ENCODE results near the gene TNFRSF13B. TPM values are rescaled to one million over a fixed set of nuclear protein-coding genes. Genes with fewer than 3 reads are reported as not detected.

TNFRSF13B gene
- total RNA-seq, 2 donors from 2014 or later, result 0.97 to 1.6 TPM

- WGBS, 2 experiments (ENCODE audit: insufficient coverage in 1 of 2, insufficient read length in 1 of 2), result 86 to 92% methylated on average over 1 to 2 of the region's 2 CpGs
- Histone ChIP-seq H3K36me3 (ENCODE audit: control insufficient read depth, insufficient read depth, low read length) (no peaks in the 10 kb centered on the region), H3K9ac (ENCODE audit: extremely low read depth, low read length, poor library complexity, severe bottlenecking) (no peak overlapping the region), H3K9me3 (ENCODE audit: control insufficient read depth, low read length) (no peaks in the 10 kb centered on the region), H3K4me3 (ENCODE audit: low read length) (no peak overlapping the region), H3K27ac (ENCODE audit: low read depth, low read length) (no peak overlapping the region), H3K4me1 (ENCODE audit: control insufficient read depth, insufficient read depth, low read length) (no peaks in the 10 kb centered on the region), H3K27me3 (ENCODE audit: control insufficient read depth, insufficient read depth, low read length, poor library complexity, severe bottlenecking) (no peaks in the 10 kb centered on the region)
- Mint-ChIP-seq H3K4me1 (peaks cover 3% of the 10 kb centered on the region), H3K9me3 (no peaks in the 10 kb centered on the region), H3K27me3 (ENCODE audit: insufficient read depth) (no peaks in the 10 kb centered on the region), H3K36me3 (ENCODE audit: low read depth) (no peaks in the 10 kb centered on the region), H3K4me3 (no peak overlapping the region), H3K27ac (no peak overlapping the region)
- no peak for TF ChIP-seq CTCF (conservative IDR thresholded peaks at IDR 0.05)
- DNase-seq, result no peak
Observed at GRCh38 chr17:16913463-16913862, 58.5 kb downstream of the TNFRSF13B start.

GRCh38 chr17:16912021-16912962 is 59.6 kb downstream of the TNFRSF13B start:
- DNase-seq, result peak; percentile 39
- Histone ChIP-seq H3K27ac (ENCODE audit: low read depth, low read length) (peak overlapping the region; percentile 92), H3K9ac (ENCODE audit: extremely low read depth, low read length, poor library complexity, severe bottlenecking) (no peak overlapping the region), H3K4me3 (ENCODE audit: low read length) (no peak overlapping the region), H3K36me3 (ENCODE audit: control insufficient read depth, insufficient read depth, low read length) (no peaks in the 10 kb centered on the region), H3K9me3 (ENCODE audit: control insufficient read depth, low read length) (no peaks in the 10 kb centered on the region), H3K4me1 (ENCODE audit: control insufficient read depth, insufficient read depth, low read length) (no peaks in the 10 kb centered on the region), H3K27me3 (ENCODE audit: control insufficient read depth, insufficient read depth, low read length, poor library complexity, severe bottlenecking) (no peaks in the 10 kb centered on the region)
- Mint-ChIP-seq H3K9me3 (no peaks in the 10 kb centered on the region), H3K27me3 (ENCODE audit: insufficient read depth) (no peaks in the 10 kb centered on the region), H3K4me3 (no peak overlapping the region), H3K27ac (no peak overlapping the region), H3K4me1 (no peaks in the 10 kb centered on the region), H3K36me3 (ENCODE audit: low read depth) (no peaks in the 10 kb centered on the region)
- WGBS, 2 experiments (ENCODE audit: insufficient coverage in 1 of 2, insufficient read length in 1 of 2), result 81 to 92% methylated on average over 11 to 17 of the region's 17 CpGs
- TF ChIP-seq CTCF (conservative IDR thresholded peaks at IDR 0.05), result no peak

GRCh38 chr17:16911141-16911937 is 60.6 kb downstream of the TNFRSF13B start:
- Mint-ChIP-seq H3K9me3 (no peaks in the 10 kb centered on the region), H3K36me3 (ENCODE audit: low read depth) (no peaks in the 10 kb centered on the region), H3K27me3 (ENCODE audit: insufficient read depth) (no peaks in the 10 kb centered on the region), H3K4me3 (no peak overlapping the region), H3K4me1 (no peaks in the 10 kb centered on the region), H3K27ac (no peak overlapping the region)
- Histone ChIP-seq H3K4me1 (ENCODE audit: control insufficient read depth, insufficient read depth, low read length) (no peaks in the 10 kb centered on the region), H3K27me3 (ENCODE audit: control insufficient read depth, insufficient read depth, low read length, poor library complexity, severe bottlenecking) (no peaks in the 10 kb centered on the region), H3K4me3 (ENCODE audit: low read length) (no peak overlapping the region), H3K9ac (ENCODE audit: extremely low read depth, low read length, poor library complexity, severe bottlenecking) (no peak overlapping the region), H3K27ac (ENCODE audit: low read depth, low read length) (peak overlapping the region; percentile 92), H3K9me3 (ENCODE audit: control insufficient read depth, low read length) (no peaks in the 10 kb centered on the region), H3K36me3 (ENCODE audit: control insufficient read depth, insufficient read depth, low read length) (no peaks in the 10 kb centered on the region)
- no peak for TF ChIP-seq CTCF (conservative IDR thresholded peaks at IDR 0.05)
- 78 to 93% methylated on average over 12 to 17 of the region's 17 CpGs for WGBS, 2 experiments (ENCODE audit: insufficient coverage in 1 of 2, insufficient read length in 1 of 2)
- DNase-seq, result peak; percentile 42

All from endodermal cell (in vitro differentiated cells).